Measurements from ENCODE around the gene BMP4.

Gene BMP4

GRCh38 chr14:53964249-53964648, 7.6 kb upstream of the BMP4 start:
- DNase-seq (ENCODE audit: low read depth in 2 of 2), result no peak

DNA sequence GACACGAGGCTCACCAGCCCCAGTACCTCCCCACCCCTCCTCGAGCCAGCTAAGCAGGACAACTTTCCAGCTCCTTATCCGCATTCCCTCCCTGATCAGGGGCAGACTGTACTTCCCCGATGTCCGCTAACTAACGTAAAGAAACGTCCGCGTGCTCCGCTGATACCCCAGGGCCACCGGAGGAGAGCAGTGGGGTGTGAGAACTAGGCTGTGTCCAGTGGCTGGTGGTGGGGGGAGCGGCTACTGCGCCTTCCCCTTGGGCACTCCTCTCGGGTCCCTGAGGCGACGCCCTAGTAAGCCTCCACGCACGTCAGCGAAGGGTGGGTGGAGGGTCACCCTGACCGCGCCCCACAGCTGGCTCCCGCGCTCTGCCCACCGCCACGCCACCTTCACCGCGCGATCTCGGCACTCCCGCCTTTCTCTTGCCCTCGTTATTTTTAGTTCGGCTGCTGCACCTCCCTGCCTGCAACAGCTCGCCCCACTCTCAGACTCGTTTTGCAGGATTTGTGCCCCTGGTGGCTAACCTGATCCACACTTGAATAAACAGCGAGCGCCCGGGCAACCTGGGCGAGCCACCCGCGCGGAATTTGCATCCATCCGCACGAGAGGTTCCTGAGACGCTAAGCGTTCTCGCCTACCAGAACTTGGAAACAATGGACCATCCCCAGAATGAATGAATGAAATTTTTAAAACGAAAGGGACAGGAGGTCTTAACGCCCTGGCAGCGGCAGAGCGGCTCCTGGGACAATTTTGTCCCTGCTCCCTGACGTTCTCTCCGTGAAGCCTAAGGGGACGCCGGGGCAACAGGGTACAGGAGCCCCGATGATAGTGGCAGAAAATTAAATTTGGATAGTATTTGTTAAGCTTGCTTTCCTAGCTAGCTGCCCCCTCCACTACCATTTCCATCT, 6.9 kb upstream of the BMP4 start:
- no peak for DNase-seq (ENCODE audit: low read depth in 2 of 2)

DNA sequence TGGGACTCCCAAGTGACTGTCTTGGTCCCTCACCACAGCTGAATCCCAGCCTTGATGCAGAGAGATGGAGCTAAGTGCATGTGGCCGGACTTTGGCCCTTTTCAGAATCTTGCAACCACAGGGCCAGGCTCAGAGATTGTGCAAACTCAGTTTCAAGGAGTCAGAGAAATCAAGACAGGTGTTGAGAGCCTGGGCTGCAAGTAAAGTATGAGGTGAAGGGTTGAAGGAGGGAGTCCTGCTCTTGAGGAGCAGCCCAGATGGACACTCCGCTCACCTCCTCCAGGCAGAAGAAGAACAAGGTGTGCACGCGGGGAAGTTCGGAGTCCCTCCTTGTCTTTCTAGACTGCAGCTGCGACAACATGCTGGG, 6.3 kb upstream of the BMP4 start:
- DNase-seq (ENCODE audit: low read depth in 2 of 2), result no peak

DNA sequence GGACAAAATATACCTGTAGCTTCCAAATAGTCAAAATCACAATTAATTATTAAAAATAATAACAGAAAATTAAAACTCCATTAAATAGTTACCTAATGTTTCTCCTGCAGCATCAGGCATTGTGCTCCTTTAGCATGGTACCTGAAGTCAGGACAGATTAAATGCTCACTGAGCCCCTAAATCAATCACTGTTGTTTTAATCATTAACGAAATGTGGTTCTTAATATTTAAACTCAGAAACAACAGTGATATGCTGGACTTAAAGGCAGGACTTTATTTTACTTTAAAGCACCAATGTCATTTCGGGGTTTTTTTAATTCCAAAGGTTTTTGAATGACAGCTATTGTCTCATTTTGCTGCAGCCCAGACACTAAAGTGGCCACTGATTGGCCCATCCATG, 2.0 kb upstream of the BMP4 start:
- no peak for DNase-seq (ENCODE audit: low read depth in 2 of 2)

DNA sequence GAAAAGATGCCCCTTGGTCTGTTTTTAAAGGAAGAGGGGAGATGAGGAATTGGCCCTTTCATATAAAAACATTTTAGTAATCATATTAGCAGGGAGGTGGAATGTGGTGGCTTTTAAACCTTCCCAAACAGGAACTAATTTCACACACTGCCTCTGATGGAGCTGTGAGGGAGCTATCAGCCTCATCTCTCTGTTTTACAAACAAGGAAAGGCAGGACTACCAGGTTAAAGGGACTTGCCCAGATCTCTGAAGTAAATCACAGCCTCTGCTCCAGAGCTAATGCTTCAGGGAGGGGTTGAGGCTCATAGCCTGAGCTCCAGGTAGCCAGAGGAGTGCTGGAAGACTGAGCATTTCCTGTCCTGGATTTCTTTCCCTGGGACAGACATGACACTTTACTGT, 1.1 kb upstream of the BMP4 start:
- no peak for DNase-seq (ENCODE audit: low read depth in 2 of 2)

DNA sequence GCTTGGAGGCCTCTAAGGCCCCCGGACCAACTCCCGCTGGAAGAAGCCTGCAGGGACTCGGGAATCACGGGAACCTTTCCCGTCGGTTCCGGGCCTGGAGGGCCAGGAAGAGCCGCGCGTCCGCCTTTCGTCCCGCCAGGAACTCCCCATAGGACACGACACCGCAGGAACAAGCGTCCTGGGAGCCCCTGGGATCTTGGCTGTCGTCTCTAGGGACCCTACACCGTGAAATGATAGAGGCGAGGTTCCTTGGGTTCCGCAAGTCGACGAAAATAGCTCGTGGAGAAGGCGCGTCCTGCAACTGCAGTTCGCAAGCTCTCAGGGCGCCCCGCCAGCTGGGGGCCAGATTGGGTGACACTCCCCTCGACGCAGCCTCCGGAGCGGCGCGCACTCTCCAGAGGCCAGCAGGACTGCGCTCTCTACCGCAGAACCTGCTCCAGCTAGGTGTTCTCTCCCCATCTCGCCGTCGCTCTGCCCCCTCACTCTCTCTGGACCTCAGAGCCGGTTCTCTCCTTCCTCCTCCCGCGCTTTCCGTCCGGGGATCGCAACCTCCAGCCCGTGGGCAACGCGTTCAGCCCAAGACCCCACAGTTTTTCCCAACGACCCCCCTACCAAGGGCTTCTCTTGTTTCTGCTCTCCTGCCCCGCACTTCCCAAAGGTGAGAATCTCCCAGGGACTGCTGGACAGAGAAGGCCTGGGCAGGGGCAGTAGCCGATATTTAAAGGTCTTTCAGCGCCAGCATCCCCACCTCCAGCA, 776 bp downstream of the BMP4 start:
- no peak for DNase-seq (ENCODE audit: low read depth in 2 of 2)

DNA sequence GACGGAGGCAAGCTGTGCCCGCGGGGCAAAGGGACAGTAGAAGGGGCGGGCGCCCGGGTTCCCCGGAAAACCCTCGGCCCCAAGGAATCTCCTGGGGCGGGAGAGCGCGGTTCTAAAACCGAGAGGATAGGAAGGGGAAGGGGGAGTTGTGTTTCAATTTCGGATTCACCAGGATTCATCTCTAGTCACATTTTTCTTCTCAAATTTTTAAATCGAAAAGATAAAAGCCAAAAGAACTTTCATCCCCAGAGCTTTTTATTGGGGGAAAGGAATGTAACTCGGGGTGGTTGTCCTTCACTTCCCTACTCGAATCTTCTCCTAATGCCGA, 1.4 kb downstream of the BMP4 start:
- DNase-seq (ENCODE audit: low read depth in 2 of 2), result no peak

- no peak for DNase-seq (ENCODE audit: low read depth in 2 of 2)
Measured at GRCh38 chr14:53954551-53955228, 1.9 kb downstream of the BMP4 start.

- DNase-seq (ENCODE audit: low read depth in 2 of 2), result no peak
Measured at GRCh38 chr14:53953828-53954550, 2.6 kb downstream of the BMP4 start.

DNA sequence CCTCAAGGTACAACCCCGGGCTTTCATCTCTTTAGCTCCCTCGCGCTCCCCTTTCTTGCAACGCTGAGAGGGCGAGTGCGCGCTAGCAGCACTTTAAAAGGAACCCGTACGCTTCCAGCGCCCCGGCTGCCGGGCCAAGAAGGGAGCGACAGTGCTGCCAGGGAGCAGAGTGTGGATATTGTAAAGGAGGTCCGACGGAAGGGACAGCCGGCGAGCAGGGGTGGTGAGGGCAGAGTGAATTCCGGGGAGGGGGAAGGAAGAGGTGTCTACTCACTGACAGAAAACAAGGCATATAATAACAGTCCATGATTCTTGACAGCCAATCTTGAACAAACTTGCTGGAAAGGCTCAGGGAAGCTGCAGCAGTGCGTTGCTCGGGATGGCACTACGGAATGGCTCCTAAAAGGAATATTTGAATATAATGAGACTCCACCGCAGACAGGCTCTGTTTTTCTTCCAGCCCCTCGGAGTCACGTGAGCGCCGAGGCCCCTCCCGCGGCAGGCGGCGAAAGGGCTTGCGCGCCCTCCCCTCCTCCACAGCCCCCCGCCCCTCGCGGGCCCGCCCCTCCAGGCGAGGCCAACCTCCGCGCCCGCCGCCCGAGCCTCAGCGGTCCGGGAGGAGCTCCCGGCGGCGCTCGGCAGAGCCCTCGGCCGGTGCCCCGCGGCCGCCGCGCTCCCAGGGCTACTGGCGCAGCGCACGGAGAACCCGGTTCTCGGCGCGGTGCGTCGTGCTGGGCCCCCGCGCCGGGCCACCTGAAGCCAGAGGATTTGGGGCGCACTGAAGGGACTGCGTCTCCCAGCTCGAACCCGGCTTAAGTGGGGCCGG, 3.4 kb downstream of the BMP4 start:
- no peak for DNase-seq (ENCODE audit: low read depth in 2 of 2)

- no peak for DNase-seq (ENCODE audit: low read depth in 2 of 2)
Measured at GRCh38 chr14:53952533-53952932, 4.1 kb downstream of the BMP4 start.

DNA sequence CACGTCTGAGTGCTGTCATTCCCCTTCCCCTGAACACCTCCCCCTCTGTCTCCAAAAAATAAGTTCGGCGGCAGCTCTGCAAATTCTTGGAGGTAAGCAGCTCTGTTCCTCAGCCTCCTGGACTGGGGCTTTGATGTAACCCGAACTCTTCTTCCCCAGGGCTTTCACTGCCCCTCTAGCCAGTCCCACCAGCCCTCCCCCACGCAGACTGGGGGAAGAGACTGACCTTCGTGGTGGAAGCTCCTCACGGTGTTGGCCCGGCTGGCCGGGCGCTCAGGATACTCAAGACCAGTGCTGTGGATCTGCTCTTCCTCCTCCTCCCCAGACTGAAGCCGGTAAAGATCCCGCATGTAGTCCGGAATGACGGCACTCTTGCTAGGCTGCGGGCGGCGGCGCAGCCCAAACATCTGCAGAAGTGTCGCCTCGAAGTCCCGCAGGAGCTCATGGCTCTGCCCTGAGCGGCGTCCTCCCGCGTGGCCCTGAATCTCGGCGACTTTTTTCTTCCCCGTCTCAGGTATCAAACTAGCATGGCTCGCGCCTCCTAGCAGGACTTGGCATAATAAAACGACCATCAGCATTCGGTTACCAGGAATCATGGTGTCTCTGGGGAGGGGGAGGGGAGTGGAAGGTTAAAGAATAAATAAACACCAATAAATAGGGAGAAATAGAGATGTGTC, 4.9 kb downstream of the BMP4 start:
- no peak for DNase-seq (ENCODE audit: low read depth in 2 of 2)

DNA sequence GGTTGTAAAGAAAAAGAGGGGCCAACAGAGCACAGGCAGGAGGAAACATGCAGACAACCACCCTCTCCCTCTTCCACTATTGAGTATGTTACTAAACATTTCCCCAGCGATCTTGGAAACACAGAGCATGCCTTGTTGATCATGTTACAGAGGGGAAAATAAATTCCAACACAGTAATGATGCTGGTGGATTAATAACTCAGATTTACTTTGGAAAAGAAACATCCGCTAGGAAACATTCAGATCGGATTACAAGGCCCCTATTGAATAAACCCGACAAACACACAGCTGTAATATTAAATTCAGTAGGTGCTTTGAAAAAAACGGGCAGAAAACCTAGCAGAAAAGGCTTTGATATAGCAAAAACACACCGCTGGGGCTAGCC, 5.4 kb downstream of the BMP4 start:
- DNase-seq (ENCODE audit: low read depth in 2 of 2), result no peak

GRCh38 chr14:53950031-53950793, 6.4 kb downstream of the BMP4 start:
- no peak for DNase-seq (ENCODE audit: low read depth in 2 of 2)

DNA sequence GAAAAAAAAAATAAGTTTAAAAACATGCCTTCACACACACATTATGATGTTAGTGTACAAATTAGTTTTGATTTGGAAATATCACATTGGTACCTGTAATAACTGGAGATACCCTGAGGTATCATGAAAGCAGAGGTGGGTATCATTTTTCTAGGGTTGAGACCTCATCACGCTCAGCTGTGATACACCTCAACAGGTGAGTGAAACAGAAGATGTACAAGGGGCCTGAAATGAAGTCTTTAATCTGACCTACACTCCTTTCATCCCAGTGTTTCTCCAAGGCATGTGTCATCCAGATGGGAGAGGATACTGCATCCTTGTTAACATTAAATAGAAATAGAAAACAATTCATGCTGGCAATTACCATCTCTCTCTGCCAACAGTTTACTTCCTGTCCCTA, 7.4 kb downstream of the BMP4 start:
- DNase-seq (ENCODE audit: low read depth in 2 of 2), result no peak

GRCh38 chr14:53948205-53948884, 8.3 kb downstream of the BMP4 start:
- no peak for DNase-seq (ENCODE audit: low read depth in 2 of 2)

GRCh38 chr14:53947452-53948204, 9.0 kb downstream of the BMP4 start:
- DNase-seq (ENCODE audit: low read depth in 2 of 2), result no peak

GRCh38 chr14:53947094-53947445, 9.6 kb downstream of the BMP4 start:
- no peak for DNase-seq (ENCODE audit: low read depth in 2 of 2)
